ENCODE results near the gene LHFPL6. TPM values are rescaled to one million over a fixed set of nuclear protein-coding genes. Genes with fewer than 3 reads are reported as not detected.

LHFPL6 gene
- total and polyA plus RNA-seq, 10 of the 15 experiments (the other 5 are each of a cell fraction or from before 2014, with no cell fraction given) = 0.11 to 4.6 (median 0.41) TPM

- DNase-seq (ENCODE audit: low read depth, low spot score) (no peak), FAIRE-seq (no peak), ATAC-seq (peak; percentile 74)
- no peaks in the 10 kb centered on the region for H3K27me3 ChIP-seq (replicated peaks in 1 of 2; ENCODE audit: control insufficient read depth in 2 of 2, insufficient read depth in 2 of 2, low read length in 1 of 2)
- H3K4me1 ChIP-seq (ENCODE audit: control insufficient read depth, insufficient read depth, low read length) = no peaks in the 10 kb centered on the region
- WGBS (ENCODE audit: insufficient coverage, insufficient replicate concordance, low lambda C conversion rate, missing lambda C conversion rate) = 0% methylated on average over 1 of the region's 1 CpG
- no peak overlapping the region for H2AFZ ChIP-seq (ENCODE audit: control insufficient read depth, low read depth, low read length)
- ChIA-PET SMC1A (ENCODE audit: uncharacterized antibody, unreplicated experiment) (interaction anchor here (0.6 to 2.1 kb wide), 11 partner anchors 9 to 438 kb away, joined by 3 to 9 read pairs (median 3); no protein-coding TSS in a partner anchor), POLR2A (interaction anchor here (0.6 kb wide), 1 partner anchor 75 kb away, joined by 4 read pairs; no protein-coding TSS in a partner anchor), CTCF (interaction anchor here (0.6 to 1.3 kb wide), 3 partner anchors 12 to 53 kb away, joined by 3 read pairs; no protein-coding TSS in a partner anchor), RAD21 (ENCODE audit: unreplicated experiment) (interaction anchor here (1.0 kb wide), 2 partner anchors 12 to 30 kb away, joined by 3 read pairs; no protein-coding TSS in a partner anchor)
- in situ Hi-C loops (cut with MboI) (no loop called here), intact Hi-C loops (cut with micrococcal nuclease; ENCODE audit: unreplicated experiment) (no loop called here)
- no peak overlapping the region for H3K4me2 ChIP-seq (ENCODE audit: control insufficient read depth, insufficient read depth)
- H3K9me3 ChIP-seq (replicated peaks; ENCODE audit: control insufficient read depth, insufficient read depth, low read length) = no peaks in the 10 kb centered on the region
- no peaks in the 10 kb centered on the region for H3K36me3 ChIP-seq (ENCODE audit: control insufficient read depth in 2 of 2, insufficient read depth in 2 of 2, low read length in 1 of 2)
- H3K27ac ChIP-seq (ENCODE audit: control insufficient read depth, insufficient read depth) = no peak overlapping the region
- H3K9ac ChIP-seq (ENCODE audit: control insufficient read depth, insufficient read depth, low read length) = no peak overlapping the region
- H3K79me2 ChIP-seq (ENCODE audit: control insufficient read depth, insufficient read depth, low read length) = no peaks in the 10 kb centered on the region
- no TSS peak for BruUV-seq (replicated peaks)
- H3K4me3 ChIP-seq = no peak overlapping the region
- H4K20me1 ChIP-seq (ENCODE audit: control insufficient read depth, insufficient read depth) = no peaks in the 10 kb centered on the region
- TF ChIP-seq, protein P1, sequence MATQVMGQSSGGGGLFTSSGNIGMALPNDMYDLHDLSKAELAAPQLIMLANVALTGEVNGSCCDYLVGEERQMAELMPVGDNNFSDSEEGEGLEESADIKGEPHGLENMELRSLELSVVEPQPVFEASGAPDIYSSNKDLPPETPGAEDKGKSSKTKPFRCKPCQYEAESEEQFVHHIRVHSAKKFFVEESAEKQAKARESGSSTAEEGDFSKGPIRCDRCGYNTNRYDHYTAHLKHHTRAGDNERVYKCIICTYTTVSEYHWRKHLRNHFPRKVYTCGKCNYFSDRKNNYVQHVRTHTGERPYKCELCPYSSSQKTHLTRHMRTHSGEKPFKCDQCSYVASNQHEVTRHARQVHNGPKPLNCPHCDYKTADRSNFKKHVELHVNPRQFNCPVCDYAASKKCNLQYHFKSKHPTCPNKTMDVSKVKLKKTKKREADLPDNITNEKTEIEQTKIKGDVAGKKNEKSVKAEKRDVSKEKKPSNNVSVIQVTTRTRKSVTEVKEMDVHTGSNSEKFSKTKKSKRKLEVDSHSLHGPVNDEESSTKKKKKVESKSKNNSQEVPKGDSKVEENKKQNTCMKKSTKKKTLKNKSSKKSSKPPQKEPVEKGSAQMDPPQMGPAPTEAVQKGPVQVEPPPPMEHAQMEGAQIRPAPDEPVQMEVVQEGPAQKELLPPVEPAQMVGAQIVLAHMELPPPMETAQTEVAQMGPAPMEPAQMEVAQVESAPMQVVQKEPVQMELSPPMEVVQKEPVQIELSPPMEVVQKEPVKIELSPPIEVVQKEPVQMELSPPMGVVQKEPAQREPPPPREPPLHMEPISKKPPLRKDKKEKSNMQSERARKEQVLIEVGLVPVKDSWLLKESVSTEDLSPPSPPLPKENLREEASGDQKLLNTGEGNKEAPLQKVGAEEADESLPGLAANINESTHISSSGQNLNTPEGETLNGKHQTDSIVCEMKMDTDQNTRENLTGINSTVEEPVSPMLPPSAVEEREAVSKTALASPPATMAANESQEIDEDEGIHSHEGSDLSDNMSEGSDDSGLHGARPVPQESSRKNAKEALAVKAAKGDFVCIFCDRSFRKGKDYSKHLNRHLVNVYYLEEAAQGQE (IDR thresholded peaks at IDR 0.05; ENCODE audit: low read depth, low read length) = no peak
- TF ChIP-seq YBX1 (IDR thresholded peaks at IDR 0.05) (no peak), RB1 (IDR thresholded peaks at IDR 0.05; ENCODE audit: borderline replicate concordance) (no peak), HDGF (IDR thresholded peaks at IDR 0.05) (no peak), CEBPZ (IDR thresholded peaks at IDR 0.05; ENCODE audit: low read depth, low read length) (no peak), BCL11A (IDR thresholded peaks at IDR 0.05; ENCODE audit: low read depth, low read length) (no peak), POU2F2 (IDR thresholded peaks at IDR 0.05; ENCODE audit: borderline replicate concordance, low read depth, low read length) (0 out of 3 replicates have a peak, but pooled peaks have one; percentile 12), ZNF24 (IDR thresholded peaks at IDR 0.05) (0 out of 2 replicates have a peak, but pooled peaks have one; percentile 30), MTA2 (IDR thresholded peaks at IDR 0.05; ENCODE audit: low read depth) (no peak), EP300 (IDR thresholded peaks at IDR 0.05; ENCODE audit: borderline replicate concordance in 1 of 2, control insufficient read depth in 1 of 2, low read depth in 2 of 2, low read length in 2 of 2) (peak in 1 of 2 experiments; percentile 24; a peak in 1 of 4 replicates), ETV6 (conservative IDR thresholded peaks at IDR 0.05 in 1 of 2, IDR thresholded peaks at IDR 0.05 in 1 of 2; ENCODE audit: borderline replicate concordance in 1 of 2, low read depth in 1 of 2) (no peak), POLR2A (IDR thresholded peaks at IDR 0.05; ENCODE audit: low read depth, low read length) (no peak), GATAD2B (conservative IDR thresholded peaks at IDR 0.05; ENCODE audit: low read depth) (no peak), MYB (IDR thresholded peaks at IDR 0.05; ENCODE audit: borderline replicate concordance, low read depth, low read length) (0 out of 2 replicates have a peak, but pooled peaks have one; percentile 29), CBX5 (IDR thresholded peaks at IDR 0.05; ENCODE audit: low read depth) (no peak), JUNB (IDR thresholded peaks at IDR 0.05) (no peak), NFIC (IDR thresholded peaks at IDR 0.05; ENCODE audit: low read depth, low read length) (no peak), ATF7 (IDR thresholded peaks at IDR 0.05; ENCODE audit: low read depth) (no peak), POLR2AphosphoS2 (IDR thresholded peaks at IDR 0.05; ENCODE audit: low read depth, low read length) (no peak)
Observed at GRCh38 chr13:39586151-39586550, 16.8 kb downstream of the LHFPL6 start.
